GM19239 (cell line): ENCODE data around the gene HIPK2.

Experiments
- DNase-seq: peaks from one replicate; pipeline ENCODE4 v3.0.0; 2011; ENCODE audit warnings: low spot score; ENCODE audit not compliant: insufficient read length
- FAIRE-seq: peaks from 2 replicates; lab custom pipeline; 2011; peaks lifted over from hg19 to GRCh38; lab: Jason Lieb, UNC

Gene HIPK2

GRCh38 chr7:139738101-139738489, 39.7 kb downstream of the HIPK2 start:
- FAIRE-seq (no peak), DNase-seq (no peak)

- FAIRE-seq (no peak), DNase-seq (no peak)
Measured at GRCh38 chr7:139737221-139738100, 40.3 kb downstream of the HIPK2 start.

- DNase-seq: no peak
- FAIRE-seq: no peak
Measured at GRCh38 chr7:139735912-139736595, 41.7 kb downstream of the HIPK2 start.

- FAIRE-seq: no peak
- no peak for DNase-seq
Measured at GRCh38 chr7:139735466-139735865, 42.3 kb downstream of the HIPK2 start.

- FAIRE-seq (no peak), DNase-seq (no peak)
Measured at GRCh38 chr7:139734395-139734794, 43.4 kb downstream of the HIPK2 start.

- FAIRE-seq: no peak
Measured at GRCh38 chr7:139733751-139734150, 44.0 kb downstream of the HIPK2 start.

GRCh38 chr7:139732471-139733167, 45.2 kb downstream of the HIPK2 start:
- DNase-seq: no peak
- no peak for FAIRE-seq

More at GRCh38 chr7:139733751-139734150, 44.0 kb downstream of the HIPK2 start:
- DNase-seq: no peak

- DNase-seq (no peak), FAIRE-seq (no peak)
Measured at GRCh38 chr7:139731802-139732470, 45.9 kb downstream of the HIPK2 start.

GRCh38 chr7:139730746-139731612, 46.8 kb downstream of the HIPK2 start:
- FAIRE-seq: no peak

GRCh38 chr7:139728203-139728602, 49.6 kb downstream of the HIPK2 start:
- DNase-seq: no peak
- FAIRE-seq: no peak

More at GRCh38 chr7:139730746-139731612, 46.8 kb downstream of the HIPK2 start:
- no peak for DNase-seq

- no peak for DNase-seq
Measured at GRCh38 chr7:139727151-139727705, 50.6 kb downstream of the HIPK2 start.

GRCh38 chr7:139726485-139726869, 51.3 kb downstream of the HIPK2 start:
- FAIRE-seq: no peak

More at GRCh38 chr7:139727151-139727705, 50.6 kb downstream of the HIPK2 start:
- no peak for FAIRE-seq

GRCh38 chr7:139725858-139726484, 51.8 kb downstream of the HIPK2 start:
- FAIRE-seq (no peak), DNase-seq (no peak)

More at GRCh38 chr7:139726485-139726869, 51.3 kb downstream of the HIPK2 start:
- no peak for DNase-seq

GRCh38 chr7:139725077-139725476, 52.7 kb downstream of the HIPK2 start:
- peak; percentile 71 for FAIRE-seq
- DNase-seq: no peak

- no peak for DNase-seq
- no peak for FAIRE-seq
Measured at GRCh38 chr7:139722604-139723003, 55.2 kb downstream of the HIPK2 start.

- no peak for DNase-seq
- no peak for FAIRE-seq
Measured at GRCh38 chr7:139721821-139722220, 56.0 kb downstream of the HIPK2 start.

GRCh38 chr7:139721417-139721816, 56.4 kb downstream of the HIPK2 start:
- no peak for FAIRE-seq
- no peak for DNase-seq

GRCh38 chr7:139720705-139721231, 57.0 kb downstream of the HIPK2 start:
- no peak for DNase-seq
- no peak for FAIRE-seq
